CD4-positive, alpha-beta T cell (primary cell): ENCODE results near the gene LRGUK. TPM values are rescaled to one million over a fixed set of nuclear protein-coding genes. Genes with fewer than 3 reads are reported as not detected.

ENCODE experiments used
- ATAC-seq: fragments of 200-7000 bp; cut with Tn5 transposase; one replicate; pipeline ENCODE4 v1.10.0; 2022; ENCODE audit warnings: mild to moderate bottlenecking; ENCODE audit not compliant: poor library complexity
- CTCF ChIA-PET: fragments of 350-600 bp; sonication (Branson Sonifier 250); formaldehyde crosslinking; loops from one replicate; lab custom pipeline; 2021; ENCODE audit warnings: antibody characterized with exemption, inconsistent platforms; lab: Charles Lee
- POLR2A ChIA-PET: fragments of 350-600 bp; sonication (Branson Sonifier 250); formaldehyde crosslinking; loops from one replicate; lab custom pipeline; 2021; ENCODE audit warnings: antibody characterized with exemption, inconsistent platforms; lab: Charles Lee
- DNase-seq, 14 experiments: peaks; one replicate each; pipeline ENCODE4 v3.0.0-alpha.2; 2013 to 2020; ENCODE audit warnings: mixed read lengths in 2 of 14
- H3K27ac ChIP-seq, 2 donors: one replicate each; pipeline versions ENCODE4 v1.5.1 to v1.7.0; 2013; ENCODE audit warnings: low read length in 2 of 2, low read depth in 1 of 2, mild to moderate bottlenecking in 1 of 2
- H3K27me3 ChIP-seq, 2 experiments: 1 replicate in 1 of 2; 2 replicates in 1 of 2; pipeline versions ENCODE4 v1.6.1 to v1.7.0; 2013; ENCODE audit warnings: low read length in 2 of 2, control low read depth in 1 of 2, mild to moderate bottlenecking in 1 of 2, moderate library complexity in 1 of 2; ENCODE audit not compliant: insufficient read depth in 2 of 2, control insufficient read depth in 1 of 2
- H3K36me3 ChIP-seq: one replicate; pipeline ENCODE4 v1.6.1; 2013; ENCODE audit warnings: low read length, control low read depth; ENCODE audit not compliant: insufficient read depth
- H3K4me1 ChIP-seq: one replicate; pipeline ENCODE4 v1.6.1; 2013; ENCODE audit warnings: low read length, control low read depth; ENCODE audit not compliant: insufficient read depth
- H3K4me3 ChIP-seq: one replicate; pipeline ENCODE4 v1.5.1; 2013; ENCODE audit warnings: mild to moderate bottlenecking, low read length, moderate library complexity
- H3K9me3 ChIP-seq, 2 experiments: 1 replicate in 1 of 2; 2 replicates in 1 of 2; pipeline versions ENCODE4 v1.6.1 to v1.7.0; 2013; ENCODE audit warnings: low read length in 2 of 2, mild to moderate bottlenecking in 2 of 2, control low read depth in 1 of 2, moderate library complexity in 1 of 2; ENCODE audit not compliant: control insufficient read depth in 1 of 2, insufficient read depth in 1 of 2
- H3K27ac Mint-ChIP-seq: one replicate; pipeline ENCODE4 v1.8.0; 2020; ENCODE audit warnings: mixed read lengths
- H3K27me3 Mint-ChIP-seq: one replicate; pipeline ENCODE4 v1.8.0; 2021; ENCODE audit warnings: mixed read lengths
- H3K36me3 Mint-ChIP-seq: one replicate; pipeline ENCODE4 v1.8.0; 2021; ENCODE audit warnings: low read depth, mixed read lengths
- H3K4me1 Mint-ChIP-seq: one replicate; pipeline ENCODE4 v1.8.0; 2021; ENCODE audit warnings: low read depth, mixed read lengths
- H3K4me3 Mint-ChIP-seq: one replicate; pipeline ENCODE4 v1.8.0; 2020; ENCODE audit warnings: mild to moderate bottlenecking, mixed read lengths
- H3K9me3 Mint-ChIP-seq: one replicate; pipeline ENCODE4 v1.8.0; 2020; ENCODE audit warnings: mixed read lengths
- intact Hi-C, 2 experiments: fragments of 100-400 bp; cut with DNase I in 1 of 2; cut with micrococcal nuclease in 1 of 2; formaldehyde crosslinking; loops; one replicate each; pipeline versions ENCODE4 v1.15.1 to v1.9.0; 2023 to 2025; cut with DNase I, micrococcal nuclease
- total RNA-seq, 174 experiments: library from RNA in 2 of 174; stranded (reverse) in 2 of 174; gene quantifications; one replicate each; pipeline ENCODE4 v1.2.3 and lab custom pipeline; 2021 to 2026
- TF ChIP-seq, protein P1 (sequence below): fragments of 200-600 bp; IDR thresholded peaks from one replicate; pipeline ENCODE4 v1.8.0; 2022; ENCODE audit warnings: antibody characterized with exemption, mild to moderate bottlenecking

Gene LRGUK
- total RNA-seq, 2 experiments from 2014 or later: 0.20 to 0.27 TPM

DNA sequence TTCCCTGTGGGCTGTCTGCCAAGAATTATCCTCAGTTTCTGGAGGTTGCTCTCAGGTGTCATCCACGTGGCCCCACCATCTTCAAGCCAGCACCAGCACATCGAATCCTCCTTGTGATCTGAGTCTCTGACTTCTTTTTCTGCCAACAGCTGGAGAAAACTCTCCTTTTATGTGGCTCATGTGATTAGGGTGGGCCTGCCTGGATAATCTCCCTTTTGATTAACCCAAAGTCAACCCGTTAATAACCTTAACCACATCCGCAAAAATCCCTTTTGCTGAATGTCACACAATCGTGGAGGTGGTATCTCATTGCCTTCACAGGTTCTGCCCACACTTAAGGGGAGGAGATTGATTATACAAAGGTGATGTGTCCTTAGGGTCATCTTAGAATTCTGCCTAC is 73.8 kb downstream of the LRGUK start:
- Mint-ChIP-seq H3K4me1 (no peaks in the 10 kb centered on the region), H3K27me3 (no peaks in the 10 kb centered on the region), H3K27ac (no peak overlapping the region), H3K9me3 (no peaks in the 10 kb centered on the region), H3K4me3 (no peak overlapping the region), H3K36me3 (no peaks in the 10 kb centered on the region)
- intact Hi-C loops: no loop called here
- Histone ChIP-seq H3K4me1 (no peaks in the 10 kb centered on the region), H3K27me3 (no peaks in the 10 kb centered on the region), H3K9me3 (no peaks in the 10 kb centered on the region), H3K27ac (no peak overlapping the region), H3K36me3 (no peaks in the 10 kb centered on the region), H3K4me3 (no peak overlapping the region)
- POLR2A ChIA-PET: no interaction called here
- ATAC-seq: no peak
- TF ChIP-seq, protein P1, sequence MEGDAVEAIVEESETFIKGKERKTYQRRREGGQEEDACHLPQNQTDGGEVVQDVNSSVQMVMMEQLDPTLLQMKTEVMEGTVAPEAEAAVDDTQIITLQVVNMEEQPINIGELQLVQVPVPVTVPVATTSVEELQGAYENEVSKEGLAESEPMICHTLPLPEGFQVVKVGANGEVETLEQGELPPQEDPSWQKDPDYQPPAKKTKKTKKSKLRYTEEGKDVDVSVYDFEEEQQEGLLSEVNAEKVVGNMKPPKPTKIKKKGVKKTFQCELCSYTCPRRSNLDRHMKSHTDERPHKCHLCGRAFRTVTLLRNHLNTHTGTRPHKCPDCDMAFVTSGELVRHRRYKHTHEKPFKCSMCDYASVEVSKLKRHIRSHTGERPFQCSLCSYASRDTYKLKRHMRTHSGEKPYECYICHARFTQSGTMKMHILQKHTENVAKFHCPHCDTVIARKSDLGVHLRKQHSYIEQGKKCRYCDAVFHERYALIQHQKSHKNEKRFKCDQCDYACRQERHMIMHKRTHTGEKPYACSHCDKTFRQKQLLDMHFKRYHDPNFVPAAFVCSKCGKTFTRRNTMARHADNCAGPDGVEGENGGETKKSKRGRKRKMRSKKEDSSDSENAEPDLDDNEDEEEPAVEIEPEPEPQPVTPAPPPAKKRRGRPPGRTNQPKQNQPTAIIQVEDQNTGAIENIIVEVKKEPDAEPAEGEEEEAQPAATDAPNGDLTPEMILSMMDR: no peak
- CTCF ChIA-PET: no interaction called here
- DNase-seq: no peak

DNA sequence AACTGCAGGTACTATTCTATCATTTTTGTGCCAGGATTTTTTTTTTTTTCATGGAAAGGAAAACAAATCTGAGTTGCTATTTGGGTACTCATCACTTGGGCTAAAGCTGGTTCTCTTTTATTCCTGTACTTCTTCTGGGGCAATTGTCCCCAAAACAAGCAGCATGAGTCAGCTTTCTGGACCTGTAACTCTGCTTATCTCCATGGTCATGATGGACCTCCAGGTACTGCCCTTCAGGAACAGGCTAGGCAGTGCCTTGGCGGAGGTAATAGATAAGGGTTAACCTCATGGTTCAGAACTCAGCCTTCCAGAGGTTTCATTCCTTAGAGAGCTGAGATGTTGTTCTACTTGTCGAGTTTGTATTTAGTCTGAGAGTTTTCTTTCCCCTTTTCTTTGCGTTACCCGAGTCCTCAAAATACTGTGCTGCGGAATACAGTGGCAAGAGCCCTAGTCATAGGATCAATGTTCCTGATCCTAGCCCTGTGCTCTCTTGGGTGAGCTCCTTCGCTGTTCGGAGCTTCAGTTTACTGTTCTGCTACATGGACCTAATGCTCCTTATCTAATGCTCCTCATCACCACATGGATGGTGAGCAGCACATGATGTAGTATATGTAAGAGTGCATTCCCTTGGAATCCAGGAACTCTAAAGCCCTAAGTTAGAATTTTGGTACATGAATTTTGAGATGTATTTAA is 74.6 kb downstream of the LRGUK start:
- no peak for DNase-seq
- no peak overlapping the region for H3K27ac ChIP-seq
- H3K27me3 ChIP-seq: no peaks in the 10 kb centered on the region
- H3K36me3 Mint-ChIP-seq: no peaks in the 10 kb centered on the region
- intact Hi-C loops: no loop called here
- no peaks in the 10 kb centered on the region for H3K36me3 ChIP-seq
- H3K9me3 ChIP-seq: no peaks in the 10 kb centered on the region
- ATAC-seq: no peak
- no peaks in the 10 kb centered on the region for H3K4me1 ChIP-seq
- ChIA-PET CTCF (no interaction called here), POLR2A (no interaction called here)
- no peak overlapping the region for H3K4me3 ChIP-seq
- H3K4me1 Mint-ChIP-seq: no peaks in the 10 kb centered on the region
- no peaks in the 10 kb centered on the region for H3K27me3 Mint-ChIP-seq
- H3K4me3 Mint-ChIP-seq: no peak overlapping the region
- H3K27ac Mint-ChIP-seq: no peak overlapping the region
- H3K9me3 Mint-ChIP-seq: no peaks in the 10 kb centered on the region
- TF ChIP-seq, protein P1: no peak

DNA sequence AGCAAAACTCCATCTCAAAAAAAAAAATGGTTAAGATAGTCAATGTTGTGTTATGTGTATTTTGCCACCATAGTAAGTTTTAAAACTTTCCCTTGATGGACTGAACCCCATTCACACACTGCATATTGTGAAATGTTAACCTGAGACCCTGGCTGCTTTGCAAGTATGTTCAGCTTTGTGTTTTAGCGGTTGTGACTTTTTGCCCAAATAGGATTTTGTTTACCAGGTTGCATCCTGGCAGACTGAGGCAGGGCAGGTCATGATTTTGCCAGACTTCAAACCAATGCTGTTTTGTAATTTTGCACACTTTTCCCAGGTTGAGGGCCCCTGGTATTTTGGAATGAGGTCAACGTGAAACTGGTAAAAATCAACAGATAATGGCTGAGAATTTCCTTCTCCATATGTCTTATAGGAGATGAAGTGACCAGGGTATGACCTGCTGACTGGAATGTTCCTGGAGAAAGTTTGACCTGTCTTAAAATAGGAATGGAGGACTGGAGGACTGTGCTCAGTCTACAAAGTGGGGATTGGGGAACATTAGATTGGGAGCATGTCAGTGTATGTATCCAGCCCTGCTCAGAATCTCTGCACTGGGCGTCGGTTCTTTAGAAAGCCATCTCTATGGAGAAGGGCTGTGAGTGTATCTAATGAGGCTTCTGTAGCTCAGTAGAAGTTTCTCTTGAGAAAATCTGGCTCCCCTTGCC is 76.2 kb downstream of the LRGUK start:
- H3K36me3 ChIP-seq: no peaks in the 10 kb centered on the region
- ChIA-PET POLR2A (no interaction called here), CTCF (no interaction called here)
- no peak overlapping the region for H3K27ac Mint-ChIP-seq
- no peaks in the 10 kb centered on the region for H3K4me1 ChIP-seq
- DNase-seq: no peak
- H3K4me1 Mint-ChIP-seq: no peaks in the 10 kb centered on the region
- no peaks in the 10 kb centered on the region for H3K27me3 Mint-ChIP-seq
- TF ChIP-seq, protein P1: no peak
- H3K36me3 Mint-ChIP-seq: no peaks in the 10 kb centered on the region
- no peaks in the 10 kb centered on the region for H3K27me3 ChIP-seq
- H3K4me3 Mint-ChIP-seq: no peak overlapping the region
- H3K9me3 ChIP-seq: no peaks in the 10 kb centered on the region
- ATAC-seq: no peak
- intact Hi-C loops: no loop called here
- no peaks in the 10 kb centered on the region for H3K9me3 Mint-ChIP-seq
- H3K4me3 ChIP-seq: no peak overlapping the region
- no peak overlapping the region for H3K27ac ChIP-seq
